PC-3 (cell line): ENCODE results near the gene SLC17A1. TPM values are rescaled to one million over a fixed set of nuclear protein-coding genes. Genes with fewer than 3 reads are reported as not detected.
A peak's percentile ranks its signal among the peaks of the same experiment; 100 is the strongest.

Experiments used
- ATAC-seq: fragments of 200-7000 bp; cut with Tn5 transposase; 2 replicates; pipeline ENCODE4 v1.9.1; 2020; ENCODE audit warnings: mild to moderate bottlenecking, moderate library complexity
- BruUV-seq: library from RNA; stranded (reverse); fragments of 400-500 nt; replicated peaks from 2 replicates; lab custom pipeline; 2021; lab: Mats Ljungman, UMichigan
- CTCF ChIA-PET: fragments of 300-600 bp; sonication (Branson Sonifier 250); formaldehyde crosslinking; loops from one replicate; lab custom pipeline; 2022; ENCODE audit warnings: antibody characterized with exemption; lab: Charles Lee
- POLR2A ChIA-PET: fragments of 300-600 bp; sonication (Branson Sonifier 250); formaldehyde crosslinking; loops from one replicate; lab custom pipeline; 2022; ENCODE audit warnings: antibody characterized with exemption; ENCODE audit not compliant: unreplicated experiment; lab: Charles Lee
- DNase-seq: peaks from one replicate; pipeline ENCODE4 v3.0.0-alpha.2; 2015
- H2AFZ ChIP-seq: fragments of 300-600 bp; sonication (generic); 2 replicates; pipeline ENCODE4 v1.6.0; 2016; ENCODE audit warnings: antibody characterized with exemption, low read length
- H3F3A ChIP-seq: fragments of 300-600 bp; sonication (generic); one replicate; pipeline ENCODE4 v1.6.0; 2017; ENCODE audit warnings: antibody characterized with exemption, low read length, control low read depth, mild to moderate bottlenecking; ENCODE audit not compliant: unreplicated experiment
- H3K27ac ChIP-seq: fragments of 300-600 bp; sonication (generic); 2 replicates; pipeline ENCODE4 v1.5.1; 2016; ENCODE audit warnings: mild to moderate bottlenecking, low read length
- H3K27me3 ChIP-seq: fragments of 300-600 bp; sonication (generic); 2 replicates; pipeline ENCODE4 v1.6.1; 2016; ENCODE audit warnings: low read length, mixed read lengths
- H3K36me3 ChIP-seq: fragments of 300-600 bp; sonication (generic); 2 replicates; pipeline ENCODE4 v1.6.1; 2016; ENCODE audit warnings: low read depth, mixed run types, low read length, mixed read lengths
- H3K4me1 ChIP-seq: fragments of 300-600 bp; sonication (generic); 2 replicates; pipeline ENCODE4 v1.5.1; 2016; ENCODE audit warnings: low read length; ENCODE audit not compliant: insufficient read depth
- H3K4me2 ChIP-seq: fragments of 300-600 bp; sonication (generic); 2 replicates; pipeline ENCODE4 v1.6.0; 2016; ENCODE audit warnings: low read length
- H3K4me3 ChIP-seq: fragments of 300-600 bp; sonication (generic); 2 replicates; pipeline ENCODE4 v1.5.1; 2016; ENCODE audit warnings: mild to moderate bottlenecking, low read length, mixed read lengths
- H3K79me2 ChIP-seq: fragments of 300-600 bp; sonication (generic); 2 replicates; pipeline ENCODE4 v1.6.1; 2017; ENCODE audit warnings: low read length, mixed read lengths
- H3K9ac ChIP-seq: fragments of 300-600 bp; sonication (generic); 2 replicates; pipeline ENCODE4 v1.6.0; 2016; ENCODE audit warnings: mild to moderate bottlenecking, low read length
- H3K9me2 ChIP-seq: fragments of 300-600 bp; sonication (generic); replicated peaks from 2 replicates; pipeline ENCODE4 v1.6.1; 2016; ENCODE audit warnings: mixed run types, low read length, mixed read lengths
- H3K9me3 ChIP-seq: fragments of 300-600 bp; sonication (generic); 2 replicates; pipeline ENCODE4 v1.6.1; 2016; ENCODE audit warnings: low read length, mixed read lengths
- H4K20me1 ChIP-seq: fragments of 300-600 bp; sonication (generic); 2 replicates; pipeline ENCODE4 v1.6.1; 2016; ENCODE audit warnings: low read length, mixed read lengths
- CTCF ChIP-seq: fragments of 300-600 bp; sonication (generic); conservative IDR thresholded peaks from 2 replicates; pipeline ENCODE4 v1.5.1; 2017; ENCODE audit warnings: antibody characterized with exemption, low read depth, mild to moderate bottlenecking, low read length
- EZH2 ChIP-seq: fragments of 300-600 bp; sonication (generic); IDR thresholded peaks from one replicate; pipeline ENCODE4 v1.6.1; 2017; ENCODE audit warnings: antibody characterized with exemption, mild to moderate bottlenecking, low read length; ENCODE audit not compliant: unreplicated experiment
- EZH2phosphoT487 ChIP-seq: fragments of 300-600 bp; sonication (generic); IDR thresholded peaks from 2 replicates; pipeline ENCODE4 v1.6.1; 2018; ENCODE audit warnings: mild to moderate bottlenecking, antibody characterized with exemption, low read length, borderline replicate concordance
- intact Hi-C: fragments of 100-400 bp; cut with micrococcal nuclease; formaldehyde crosslinking; loops from 2 replicates; pipeline ENCODE4 v1.9.0; 2023
- total RNA-seq: library from RNA; depleted of rRNA; stranded (reverse); fragments of >200 nt; gene quantifications from 2 replicates; pipeline ENCODE4 v1.2.3, GENCODE V29; 2014

SLC17A1 gene
- total RNA-seq, 1 experiment from 2014 or later = not detected

- no peak overlapping the region for H3K27ac ChIP-seq
- ChIA-PET POLR2A (no interaction called here), CTCF (no interaction called here)
- no peaks in the 10 kb centered on the region for H3K36me3 ChIP-seq
- H4K20me1 ChIP-seq = no peaks in the 10 kb centered on the region
- H3K4me2 ChIP-seq = no peak overlapping the region
- no peaks in the 10 kb centered on the region for H3K79me2 ChIP-seq
- intact Hi-C loops = no loop called here
- no peaks in the 10 kb centered on the region for H3K9me3 ChIP-seq
- no peaks in the 10 kb centered on the region for H3K4me1 ChIP-seq
- TF ChIP-seq EZH2 = no peak
- no peak for TF ChIP-seq EZH2phosphoT487
- no peak for TF ChIP-seq CTCF
- no peak overlapping the region for H3K4me3 ChIP-seq
- peak; percentile 58 for DNase-seq
- H2AFZ ChIP-seq = no peak overlapping the region
- H3K9me2 ChIP-seq = no peaks in the 10 kb centered on the region
- H3F3A ChIP-seq = no peaks in the 10 kb centered on the region
- ATAC-seq = no peak
- peaks cover 40% of the 10 kb centered on the region for H3K27me3 ChIP-seq
- H3K9ac ChIP-seq = no peak overlapping the region
- BruUV-seq = no TSS peak
These were observed 61.9 kb downstream of the SLC17A1 start for GRCh38 chr6:25769983-25770382.

- no peak overlapping the region for H2AFZ ChIP-seq
- H3F3A ChIP-seq = no peaks in the 10 kb centered on the region
- no peaks in the 10 kb centered on the region for H3K9me2 ChIP-seq
- no peaks in the 10 kb centered on the region for H3K4me1 ChIP-seq
- no peak overlapping the region for H3K4me3 ChIP-seq
- H3K9me3 ChIP-seq = no peaks in the 10 kb centered on the region
- no peak overlapping the region for H3K9ac ChIP-seq
- H4K20me1 ChIP-seq = no peaks in the 10 kb centered on the region
- POLR2A ChIA-PET = no interaction called here
- no peak for TF ChIP-seq EZH2phosphoT487
- TF ChIP-seq CTCF = no peak
- no peak for TF ChIP-seq EZH2
- no peak for DNase-seq
- intact Hi-C loops = no loop called here
- no peak overlapping the region for H3K27ac ChIP-seq
- ATAC-seq = no peak
- no TSS peak for BruUV-seq
- H3K79me2 ChIP-seq = no peaks in the 10 kb centered on the region
- CTCF ChIA-PET = no interaction called here
- peaks cover 45% of the 10 kb centered on the region for H3K27me3 ChIP-seq
- no peaks in the 10 kb centered on the region for H3K36me3 ChIP-seq
- H3K4me2 ChIP-seq = no peak overlapping the region
These were observed 63.3 kb downstream of the SLC17A1 start for GRCh38 chr6:25768566-25768965.

GRCh38 chr6:25764611-25765010 lies 67.2 kb downstream of the SLC17A1 start:
- Histone ChIP-seq H4K20me1 (no peaks in the 10 kb centered on the region; the same call in 1 of the 2 replicates), H3K4me3 (no peak overlapping the region), H3K9me3 (no peaks in the 10 kb centered on the region), H3K36me3 (no peaks in the 10 kb centered on the region), H3F3A (no peaks in the 10 kb centered on the region), H3K9ac (no peak overlapping the region), H3K4me2 (no peak overlapping the region), H3K27me3 (peaks cover 68% of the 10 kb centered on the region), H3K9me2 (no peaks in the 10 kb centered on the region), H3K79me2 (no peaks in the 10 kb centered on the region), H2AFZ (no peak overlapping the region), H3K4me1 (no peaks in the 10 kb centered on the region), H3K27ac (no peak overlapping the region)
- DNase-seq (no peak), ATAC-seq (no peak)
- intact Hi-C loops = no loop called here
- BruUV-seq = no TSS peak
- ChIA-PET POLR2A (interaction anchor here (0.6 kb wide), 1 partner anchor 1487 kb away, joined by 3 read pairs; no protein-coding TSS in a partner anchor), CTCF (no interaction called here)
- no peak for TF ChIP-seq CTCF
- no peak for TF ChIP-seq EZH2phosphoT487
- TF ChIP-seq EZH2 = no peak
